T-helper 1 cell (primary cell): ENCODE results near the gene GPR87.
A peak's percentile ranks its signal among the peaks of the same experiment; 100 is the strongest.

Experiments used
- DNase-seq, 5 donors: peaks; one replicate each; pipeline ENCODE4 v3.0.0-alpha.2; 2012 to 2020

Gene GPR87

DNA sequence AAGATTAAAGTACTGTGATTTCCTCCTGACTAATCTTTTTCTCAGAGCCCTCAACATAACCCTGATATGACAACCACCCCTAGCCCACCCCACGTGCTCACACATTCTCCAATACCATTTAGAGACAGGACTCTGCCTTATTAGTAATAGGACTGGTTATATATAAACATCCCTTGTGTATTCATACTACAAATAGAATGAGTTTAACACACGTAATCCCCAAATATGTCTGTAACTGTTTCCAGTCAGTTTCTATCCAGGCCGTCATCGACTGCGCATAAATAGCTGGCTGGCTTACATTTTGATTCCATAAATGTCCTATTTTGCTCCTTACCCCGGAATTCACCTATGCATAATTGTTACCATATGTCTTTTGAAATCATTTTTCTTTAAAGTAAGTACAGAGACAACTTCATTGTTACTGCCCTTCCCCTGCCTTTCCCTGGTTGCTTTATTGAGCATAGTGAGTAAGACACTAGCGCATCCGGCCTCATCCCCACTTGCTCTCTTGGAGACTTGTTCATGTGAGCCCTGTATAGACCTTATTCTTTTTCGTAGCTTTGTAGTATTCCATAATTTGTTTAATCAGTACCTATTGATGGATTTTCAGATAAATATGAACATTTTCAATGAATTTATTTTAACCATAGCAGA is 34.8 kb downstream of the GPR87 start:
- no peak for DNase-seq

GRCh38 chr3:151278230-151278629 is 38.4 kb downstream of the GPR87 start, which contains the start of gene P2RY14:
P2RY14 (minus strand) TSS chr3:151278542; CDS start chr3:151214316, 64,226 bp downstream.
- DNase-seq: peak in 1 of 5 donors; percentile 42

- DNase-seq: peak in 3 of 5 donors; percentile 5 to 59 (median 14)
Measured at GRCh38 chr3:151276687-151277042, 40.0 kb downstream of the GPR87 start.

DNA sequence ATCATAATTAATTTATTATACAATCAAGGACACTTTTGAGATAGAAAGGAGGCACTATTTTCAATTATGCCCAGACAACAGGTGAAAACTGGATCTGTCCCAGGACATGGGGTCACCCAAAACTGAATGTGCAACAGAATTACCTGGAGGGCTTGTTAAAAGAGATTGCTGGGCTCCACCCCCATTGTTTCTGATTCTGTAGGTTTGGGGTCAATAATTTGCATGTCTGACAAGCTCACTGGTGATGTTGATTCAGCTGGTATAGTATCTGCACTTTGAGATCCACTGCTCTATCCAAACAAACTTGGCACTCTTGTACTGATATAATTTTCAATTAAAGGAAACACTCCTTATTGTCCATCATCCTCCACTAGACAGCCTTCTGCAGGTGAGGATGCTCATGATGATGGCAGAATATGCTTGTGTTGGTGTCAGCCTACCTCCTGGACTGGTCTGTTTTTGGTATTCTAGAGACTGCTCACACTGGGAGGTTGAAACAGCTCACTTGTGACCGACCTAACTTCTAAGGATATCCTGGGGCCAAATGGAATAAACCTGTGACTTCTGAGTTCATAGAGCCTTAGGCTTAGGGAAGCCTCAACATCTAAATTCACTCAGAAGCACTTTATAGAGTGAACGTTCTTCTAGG is 40.5 kb downstream of the GPR87 start:
- DNase-seq: no peak

GRCh38 chr3:151275091-151275490 is 41.5 kb downstream of the GPR87 start:
- no peak for DNase-seq

GRCh38 chr3:151269631-151270030 is 47.0 kb downstream of the GPR87 start:
- no peak for DNase-seq

GRCh38 chr3:151268267-151269235 is 48.1 kb downstream of the GPR87 start:
- peak in 1 of 5 donors; percentile 68 for DNase-seq

DNA sequence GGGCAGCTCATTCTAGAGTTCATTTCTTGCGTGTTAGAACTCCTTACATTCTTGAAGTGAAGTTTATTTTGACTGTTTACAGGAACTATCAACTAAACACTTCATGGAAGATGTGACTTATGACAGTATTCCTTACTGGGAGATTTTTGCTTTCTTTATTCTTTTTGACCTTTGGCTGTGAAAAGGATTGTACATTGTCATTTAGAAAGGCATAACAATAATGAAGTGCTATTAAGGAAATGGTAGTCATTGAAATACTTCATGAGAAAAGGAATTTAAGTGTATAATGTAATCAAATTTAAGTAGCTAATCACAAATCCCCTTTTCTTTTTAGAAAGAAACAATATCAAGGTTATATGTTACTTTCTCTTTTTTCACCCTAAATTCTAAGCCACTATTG is 49.6 kb downstream of the GPR87 start:
- DNase-seq: no peak

- no peak for DNase-seq
Measured at GRCh38 chr3:151265866-151266265, 50.8 kb downstream of the GPR87 start.

GRCh38 chr3:151265166-151265565 is 51.5 kb downstream of the GPR87 start:
- no peak for DNase-seq

- no peak for DNase-seq
Measured at GRCh38 chr3:151264605-151265004, 52.0 kb downstream of the GPR87 start.

DNA sequence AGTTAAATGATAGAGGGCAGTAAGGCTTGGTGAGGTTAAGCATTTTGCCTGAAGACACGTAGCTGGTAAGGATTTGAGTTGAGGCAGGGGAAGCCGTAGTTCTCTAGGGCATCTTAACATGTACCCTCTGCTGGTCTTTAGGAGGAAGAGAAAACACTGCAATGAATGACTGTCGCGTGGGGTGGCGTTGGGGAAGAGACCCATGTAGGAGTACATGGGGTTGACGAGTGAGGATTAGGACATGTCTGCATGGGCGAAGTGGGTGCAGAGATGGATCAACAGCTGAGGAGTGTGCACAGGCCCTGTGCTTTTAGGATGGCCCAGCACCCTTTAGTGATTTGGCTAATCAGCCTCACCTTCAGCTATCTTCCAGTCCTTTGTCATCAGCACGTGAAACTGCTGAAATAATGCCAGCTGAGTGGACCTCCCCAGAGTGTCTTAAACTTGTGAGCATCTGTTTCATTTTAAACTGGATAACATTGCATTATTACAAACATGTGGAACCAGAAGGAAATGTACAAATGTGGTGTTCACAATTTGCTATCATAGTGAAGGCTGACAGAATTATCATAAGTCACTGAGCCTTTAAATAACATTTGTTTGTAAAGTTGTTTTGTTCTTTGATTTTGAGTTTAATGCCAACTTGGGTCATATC is 53.6 kb downstream of the GPR87 start:
- DNase-seq: no peak

- DNase-seq: no peak
Measured at GRCh38 chr3:151259664-151260063, 57.0 kb downstream of the GPR87 start.

GRCh38 chr3:151256749-151257148 is 59.9 kb downstream of the GPR87 start:
- DNase-seq: no peak

DNA sequence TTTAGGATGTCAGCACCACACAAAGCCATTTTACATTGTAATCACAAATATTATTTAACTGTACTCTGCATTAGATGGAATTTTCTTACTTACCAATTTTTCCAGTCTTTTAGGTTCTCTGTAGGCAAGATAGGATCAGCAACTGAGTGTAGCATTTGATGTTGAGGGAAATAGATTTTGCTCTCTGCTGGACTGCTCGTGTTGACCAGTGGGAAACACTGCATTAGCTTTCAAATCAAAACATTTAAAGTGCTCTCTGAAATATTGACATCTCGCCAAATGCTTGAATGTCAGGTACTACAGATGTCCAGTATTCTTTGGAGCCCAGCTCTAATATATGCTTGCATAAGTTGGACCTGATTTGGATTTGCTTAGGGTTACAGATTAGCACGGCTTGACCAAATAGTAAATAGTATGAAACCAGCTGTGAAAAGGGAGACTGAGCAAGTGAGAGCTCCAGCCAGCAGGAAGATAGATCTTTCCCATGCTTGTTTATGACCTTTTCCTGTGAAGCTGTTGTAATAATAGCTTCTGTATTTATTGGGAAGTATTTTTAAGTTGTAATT is 67.8 kb downstream of the GPR87 start:
- DNase-seq: no peak
